Colonic mucosa (tissue), 4 donors: ENCODE results near the gene GNAQ. TPM values are rescaled to one million over a fixed set of nuclear protein-coding genes. Genes with fewer than 3 reads are reported as not detected.

Experiments
- DNase-seq: peaks from one replicate; pipeline ENCODE4 v3.0.0-alpha.2; 2020
- H3K27ac ChIP-seq: fragments of 200-600 bp; one replicate; pipeline ENCODE4 v1.8.0; 2021
- H3K27me3 ChIP-seq: fragments of 200-600 bp; one replicate; pipeline ENCODE4 v1.8.0; 2021
- H3K36me3 ChIP-seq: fragments of 200-600 bp; one replicate; pipeline ENCODE4 v1.8.0; 2021
- H3K4me1 ChIP-seq: fragments of 200-600 bp; one replicate; pipeline ENCODE4 v1.8.0; 2021; ENCODE audit warnings: mild to moderate bottlenecking
- H3K4me3 ChIP-seq: fragments of 200-600 bp; one replicate; pipeline ENCODE4 v1.8.0; 2021
- H3K9ac ChIP-seq, 2 donors: one replicate each; pipeline ENCODE4 v1.7.0; 2013; ENCODE audit warnings: control low read depth in 2 of 2, low read depth in 2 of 2, low read length in 2 of 2
- H3K9me3 ChIP-seq: fragments of 200-600 bp; one replicate; pipeline ENCODE4 v1.8.0; 2021
- intact Hi-C: fragments of 100-400 bp; cut with DNase I; formaldehyde crosslinking; loops from one replicate; pipeline ENCODE4 v1.14.1; 2022
- total RNA-seq, 2 donors: library from RNA; stranded (reverse); fragmentation: NEBNext Ultra II Directional in 1 of 2; extraction: Animal tissue kit (Norgen Biotek cat#: 25700) in 1 of 2; gene quantifications; one replicate each; pipeline ENCODE4 v1.2.1, GENCODE V29; 2021
- TF ChIP-seq, protein P1 (sequence below): fragments of 200-600 bp; IDR thresholded peaks from one replicate; pipeline ENCODE4 v1.8.0; 2022; ENCODE audit warnings: antibody characterized with exemption, mild to moderate bottlenecking
- donor health status: healthy.
- donor health status: DM: no; HTN: no; CAD: no.
- donor health status: DM: no; HTN: no; CAD: no.

GNAQ gene
- total RNA-seq, 2 donors from 2014 or later = 75.6 to 105 TPM

DNA sequence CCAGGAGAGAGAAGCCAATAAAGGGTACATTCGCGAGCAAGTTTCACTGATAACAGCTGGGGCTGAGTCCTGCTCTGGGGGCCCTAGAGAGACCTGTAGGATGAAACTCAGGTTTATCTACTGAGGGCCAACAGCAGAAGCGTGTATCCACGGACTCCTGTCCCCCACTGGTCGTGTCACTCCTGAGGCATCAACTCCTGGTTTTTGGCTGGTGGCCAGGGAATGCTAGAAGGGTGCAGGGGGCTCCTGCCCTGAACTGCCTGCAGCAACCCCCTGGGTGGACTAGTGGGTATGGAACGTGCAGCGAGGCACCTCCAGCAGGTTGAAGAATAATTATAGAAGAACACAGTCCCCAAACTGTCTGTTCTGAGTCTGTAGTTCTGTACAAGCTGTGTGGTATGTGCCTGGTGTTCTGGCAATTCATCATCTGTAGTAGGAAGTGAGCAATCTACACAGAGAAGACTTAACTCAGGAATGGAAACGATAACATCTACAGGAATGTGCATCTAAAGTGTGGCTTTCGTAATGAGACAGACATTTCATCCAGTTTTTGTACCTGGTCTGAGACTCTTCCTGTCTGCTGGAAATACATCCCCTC lies 319.0 kb downstream of the GNAQ start:
- Histone ChIP-seq H3K4me3 (no peak overlapping the region), H3K27me3 (no peaks in the 10 kb centered on the region), H3K9ac (no peak overlapping the region), H3K27ac (no peak overlapping the region), H3K9me3 (no peaks in the 10 kb centered on the region), H3K36me3 (no peaks in the 10 kb centered on the region), H3K4me1 (no peaks in the 10 kb centered on the region)
- TF ChIP-seq, protein P1, sequence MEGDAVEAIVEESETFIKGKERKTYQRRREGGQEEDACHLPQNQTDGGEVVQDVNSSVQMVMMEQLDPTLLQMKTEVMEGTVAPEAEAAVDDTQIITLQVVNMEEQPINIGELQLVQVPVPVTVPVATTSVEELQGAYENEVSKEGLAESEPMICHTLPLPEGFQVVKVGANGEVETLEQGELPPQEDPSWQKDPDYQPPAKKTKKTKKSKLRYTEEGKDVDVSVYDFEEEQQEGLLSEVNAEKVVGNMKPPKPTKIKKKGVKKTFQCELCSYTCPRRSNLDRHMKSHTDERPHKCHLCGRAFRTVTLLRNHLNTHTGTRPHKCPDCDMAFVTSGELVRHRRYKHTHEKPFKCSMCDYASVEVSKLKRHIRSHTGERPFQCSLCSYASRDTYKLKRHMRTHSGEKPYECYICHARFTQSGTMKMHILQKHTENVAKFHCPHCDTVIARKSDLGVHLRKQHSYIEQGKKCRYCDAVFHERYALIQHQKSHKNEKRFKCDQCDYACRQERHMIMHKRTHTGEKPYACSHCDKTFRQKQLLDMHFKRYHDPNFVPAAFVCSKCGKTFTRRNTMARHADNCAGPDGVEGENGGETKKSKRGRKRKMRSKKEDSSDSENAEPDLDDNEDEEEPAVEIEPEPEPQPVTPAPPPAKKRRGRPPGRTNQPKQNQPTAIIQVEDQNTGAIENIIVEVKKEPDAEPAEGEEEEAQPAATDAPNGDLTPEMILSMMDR = no peak
- no peak for DNase-seq
- intact Hi-C loops = no loop called here

DNA sequence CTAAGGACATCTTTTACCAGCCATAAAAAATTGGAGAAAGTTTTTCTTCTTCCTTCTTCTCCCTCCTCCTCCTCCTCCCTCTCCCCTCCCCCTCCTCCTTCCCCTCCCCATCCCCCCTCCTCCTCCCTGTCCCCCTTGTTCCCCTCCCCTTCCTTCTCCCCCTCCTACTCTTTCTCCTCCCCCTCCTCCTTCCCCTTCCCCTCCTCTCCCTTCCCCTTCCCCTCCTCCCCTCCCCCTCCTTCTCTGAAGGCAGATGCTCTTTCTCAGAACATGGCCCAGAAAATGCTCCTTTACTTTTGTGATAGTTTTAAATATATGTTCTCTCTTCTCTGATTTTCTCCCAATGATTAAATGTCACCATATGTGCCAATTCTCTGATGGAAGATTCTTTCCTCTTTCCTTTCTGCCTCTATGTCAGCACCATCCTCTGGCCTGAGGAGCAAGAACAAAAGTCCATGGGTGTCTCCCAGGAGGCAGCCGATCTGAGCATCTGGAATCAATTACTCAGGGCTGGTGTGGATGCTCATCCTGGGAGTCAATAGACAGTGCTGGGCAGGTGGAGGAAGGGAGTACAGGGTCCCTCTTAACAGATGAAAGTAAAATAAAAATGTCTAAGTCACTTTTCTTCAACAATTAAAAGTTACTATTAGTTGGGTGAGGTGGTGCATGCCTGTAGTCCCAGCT lies 320.5 kb downstream of the GNAQ start:
- intact Hi-C loops = no loop called here
- no peak for DNase-seq
- Histone ChIP-seq H3K4me3 (no peak overlapping the region), H3K36me3 (no peaks in the 10 kb centered on the region), H3K27ac (no peak overlapping the region), H3K4me1 (no peaks in the 10 kb centered on the region), H3K9ac (no peak overlapping the region), H3K27me3 (no peaks in the 10 kb centered on the region), H3K9me3 (no peaks in the 10 kb centered on the region)
- TF ChIP-seq, protein P1 = no peak

DNA sequence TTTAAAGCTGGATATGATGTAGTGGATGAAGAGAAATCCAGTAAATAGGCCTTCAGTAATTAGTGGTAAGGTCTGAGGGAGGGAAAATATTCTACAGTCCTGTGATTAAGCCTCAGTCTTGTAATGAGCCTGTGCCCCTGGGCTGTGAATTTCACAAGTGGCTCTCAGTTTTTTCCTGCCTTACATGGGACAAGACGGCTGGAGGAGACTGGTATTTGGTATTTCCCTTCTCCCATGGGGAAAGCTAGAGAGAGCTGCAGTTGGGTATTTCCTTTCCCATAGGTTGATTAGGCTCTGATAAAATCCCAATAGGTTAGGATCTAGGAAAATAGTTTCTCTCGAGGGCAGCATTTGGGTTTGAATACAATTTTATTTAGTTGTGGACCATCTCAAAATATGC lies 321.3 kb downstream of the GNAQ start:
- no peak for DNase-seq
- intact Hi-C loops = no loop called here
- no peaks in the 10 kb centered on the region for H3K36me3 ChIP-seq
- TF ChIP-seq, protein P1 = no peak
- H3K9ac ChIP-seq = no peak overlapping the region
- no peaks in the 10 kb centered on the region for H3K9me3 ChIP-seq
- no peaks in the 10 kb centered on the region for H3K27me3 ChIP-seq
- no peak overlapping the region for H3K27ac ChIP-seq
- H3K4me1 ChIP-seq = no peaks in the 10 kb centered on the region
- no peak overlapping the region for H3K4me3 ChIP-seq

DNA sequence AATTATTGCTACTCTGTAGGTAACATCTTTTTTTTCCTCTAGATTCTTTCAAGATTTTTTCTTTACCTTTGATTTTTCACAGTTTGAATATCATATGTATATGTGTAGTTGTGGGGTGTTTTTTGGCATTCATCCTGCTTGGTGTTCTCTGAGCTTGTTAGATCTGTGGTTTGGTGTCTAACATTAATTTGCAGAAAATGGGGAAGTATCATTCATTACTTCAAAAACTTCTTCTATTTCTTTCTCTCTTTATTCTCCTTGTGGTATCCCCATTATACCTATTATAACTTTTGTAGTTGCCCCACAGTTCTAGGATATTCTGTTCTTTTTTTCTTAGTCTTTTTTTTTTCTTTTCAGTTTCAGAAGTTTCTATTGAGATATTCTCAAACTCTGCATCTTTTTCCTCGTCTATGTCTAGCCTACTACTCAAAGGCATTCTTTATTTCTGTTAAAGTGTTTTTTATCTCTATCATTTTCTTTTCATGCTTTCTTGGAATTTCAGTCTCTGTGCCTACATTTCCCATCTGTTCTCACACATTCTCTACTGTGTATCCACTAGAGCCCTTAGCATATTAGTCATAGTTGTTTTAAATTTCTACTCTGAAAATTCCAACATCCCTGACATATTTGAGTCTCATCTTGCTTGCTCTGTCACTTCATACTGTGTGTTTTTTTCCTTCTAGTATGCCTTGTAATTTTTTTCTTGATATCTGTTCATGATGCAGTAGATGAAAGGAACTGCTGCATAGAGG lies 323.4 kb downstream of the GNAQ start:
- no peak for DNase-seq
- no peak overlapping the region for H3K27ac ChIP-seq
- no peaks in the 10 kb centered on the region for H3K4me1 ChIP-seq
- no peak overlapping the region for H3K4me3 ChIP-seq
- TF ChIP-seq, protein P1 = no peak
- H3K36me3 ChIP-seq = no peaks in the 10 kb centered on the region
- H3K27me3 ChIP-seq = no peaks in the 10 kb centered on the region
- intact Hi-C loops = no loop called here
- H3K9ac ChIP-seq = no peak overlapping the region
- H3K9me3 ChIP-seq = no peaks in the 10 kb centered on the region

DNA sequence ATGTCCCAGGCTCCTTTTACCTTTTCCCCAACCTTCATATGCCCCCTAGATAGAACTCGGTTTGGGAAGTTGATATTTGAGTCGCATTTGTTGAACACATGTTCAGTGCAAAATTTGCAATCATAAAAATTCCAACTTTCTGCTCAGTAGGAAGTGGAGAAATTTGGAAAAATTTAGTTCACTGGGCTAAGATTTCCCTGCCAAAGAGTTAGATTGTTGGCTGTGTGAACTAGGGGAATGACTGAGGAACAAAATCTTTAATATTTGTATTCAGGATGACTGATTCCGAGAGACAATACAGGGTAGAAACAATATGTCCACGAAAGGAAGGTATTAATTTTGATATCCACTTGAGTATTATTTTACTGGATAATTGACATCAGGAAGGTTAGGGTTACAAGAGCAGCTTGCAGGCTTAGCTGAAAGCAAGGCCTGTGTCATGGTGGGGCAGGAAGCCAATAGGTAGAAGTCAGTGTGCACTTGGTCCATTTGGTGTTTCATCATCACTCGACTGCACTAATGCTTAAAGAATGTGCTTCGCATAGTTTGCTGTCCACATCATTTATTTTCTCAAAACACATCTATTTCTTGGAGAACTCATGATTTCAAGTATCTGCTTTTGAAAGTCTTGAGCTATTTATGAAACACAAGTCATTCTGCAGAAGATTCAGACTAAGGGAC lies 324.1 kb downstream of the GNAQ start:
- H3K27ac ChIP-seq = no peak overlapping the region
- H3K36me3 ChIP-seq = no peaks in the 10 kb centered on the region
- no peak for DNase-seq
- no peaks in the 10 kb centered on the region for H3K4me1 ChIP-seq
- intact Hi-C loops = no loop called here
- no peak overlapping the region for H3K9ac ChIP-seq
- no peak overlapping the region for H3K4me3 ChIP-seq
- H3K9me3 ChIP-seq = no peaks in the 10 kb centered on the region
- TF ChIP-seq, protein P1 = no peak
- H3K27me3 ChIP-seq = no peaks in the 10 kb centered on the region
